Renal pelvis (tissue), 12 donors: Measurements from ENCODE around the gene UBE2F. TPM values are rescaled to one million over a fixed set of nuclear protein-coding genes. Genes with fewer than 3 reads are reported as not detected.

Experiments
- DNase-seq: peaks from one replicate; pipeline ENCODE4 v3.0.0-alpha.2; 2013
- long read RNA-seq, 16 experiments: transcript quantifications; one replicate each; lab custom pipeline, GENCODE V29; 2026
- polyA plus RNA-seq, 3 donors: library from polyadenylated mRNA; unstranded; fragments of 120-200 nt; gene quantifications; one replicate each; pipeline ENCODE4 v1.2.1, GENCODE V29; 2013; ENCODE audit not compliant: insufficient read length in 3 of 3

UBE2F gene
- polyA plus RNA-seq, result 10 to 100 TPM; 40.5 to 43.6 (median 42.1) TPM
- long read RNA-seq, donor 1, transcript UBE2F-201 (10 exons, 2,009 nt), result major isoform, 7 of 10 reads
- long read RNA-seq, donor 1, partial matches to known transcripts, result 0 of 10 reads
- long read RNA-seq, donor 1, other reads (novel, unspliced or antisense), result 0 of 10 reads
- long read RNA-seq, donor 2, transcript UBE2F-201 (10 exons, 2,009 nt), result major isoform, 14 of 17 reads
- long read RNA-seq, donor 2, partial matches to known transcripts, result 0 of 17 reads
- long read RNA-seq, donor 2, other reads (novel, unspliced or antisense), result 0 of 17 reads
- long read RNA-seq, donor 3, transcript UBE2F-201 (10 exons, 2,009 nt), result major isoform, 14 of 22 reads
- long read RNA-seq, donor 3, partial matches to known transcripts, result 0 of 22 reads
- long read RNA-seq, donor 3, other reads (novel, unspliced or antisense), result 0 of 22 reads
- long read RNA-seq, donor 4, transcript UBE2F-201 (10 exons, 2,009 nt), result major isoform, 14 of 16 reads
- long read RNA-seq, donor 4, partial matches to known transcripts, result 0 of 16 reads
- long read RNA-seq, donor 4, other reads (novel, unspliced or antisense), result 0 of 16 reads
- long read RNA-seq, donor 5, transcript UBE2F-201 (10 exons, 2,009 nt), result major isoform, 18 of 24 reads
- long read RNA-seq, donor 5, partial matches to known transcripts, result 5 of 24 reads
- long read RNA-seq, donor 5, other reads (novel, unspliced or antisense), result 0 of 24 reads
- long read RNA-seq, donor 6, transcript UBE2F-201 (10 exons, 2,009 nt), result major isoform, 6 of 8 reads
- long read RNA-seq, donor 6, partial matches to known transcripts, result 0 of 8 reads
- long read RNA-seq, donor 6, other reads (novel, unspliced or antisense), result 0 of 8 reads
- long read RNA-seq, donor 7, transcript UBE2F-201 (10 exons, 2,009 nt), result major isoform, 18 of 29 reads
- long read RNA-seq, donor 7, partial matches to known transcripts, result 5 of 29 reads
- long read RNA-seq, donor 7, other reads (novel, unspliced or antisense), result 0 of 29 reads
- long read RNA-seq, donor 8, partial matches to known transcripts, result 0 of 4 reads
- long read RNA-seq, donor 8, other reads (novel, unspliced or antisense), result 0 of 4 reads
- long read RNA-seq, donor 9, transcript UBE2F-201 (10 exons, 2,009 nt), result major isoform, 13 of 17 reads
- long read RNA-seq, donor 9, partial matches to known transcripts, result 0 of 17 reads
- long read RNA-seq, donor 9, other reads (novel, unspliced or antisense), result 0 of 17 reads
- long read RNA-seq, donor 10, transcript UBE2F-201 (10 exons, 2,009 nt), result major isoform, 7 of 14 reads
- long read RNA-seq, donor 10, partial matches to known transcripts, result 5 of 14 reads
- long read RNA-seq, donor 10, other reads (novel, unspliced or antisense), result 0 of 14 reads
- long read RNA-seq, donor 11, transcript UBE2F-201 (10 exons, 2,009 nt), result major isoform, 10 of 12 reads
- long read RNA-seq, donor 11, partial matches to known transcripts, result 0 of 12 reads
- long read RNA-seq, donor 11, other reads (novel, unspliced or antisense), result 0 of 12 reads
- long read RNA-seq, donor 12, transcript UBE2F-201 (10 exons, 2,009 nt), result major isoform, 11 of 17 reads
- long read RNA-seq, donor 12, partial matches to known transcripts, result 5 of 17 reads
- long read RNA-seq, donor 12, other reads (novel, unspliced or antisense), result 0 of 17 reads
- long read RNA-seq, donor 13, transcript UBE2F-201 (10 exons, 2,009 nt), result major isoform, 8 of 9 reads
- long read RNA-seq, donor 13, partial matches to known transcripts, result 0 of 9 reads
- long read RNA-seq, donor 13, other reads (novel, unspliced or antisense), result 0 of 9 reads
- long read RNA-seq, donor 14, result 0 reads
- long read RNA-seq, donor 15, transcript UBE2F-201 (10 exons, 2,009 nt), result major isoform, 11 of 22 reads
- long read RNA-seq, donor 15, partial matches to known transcripts, result 6 of 22 reads
- long read RNA-seq, donor 15, other reads (novel, unspliced or antisense), result 0 of 22 reads
- long read RNA-seq, donor 16, transcript UBE2F-201 (10 exons, 2,009 nt), result major isoform, 22 of 38 reads
- long read RNA-seq, donor 16, transcript UBE2F-215 (9 exons, 1,242 nt), result minor isoform, 5 of 38 reads
- long read RNA-seq, donor 16, partial matches to known transcripts, result 6 of 38 reads
- long read RNA-seq, donor 16, other reads (novel, unspliced or antisense), result 0 of 38 reads

GRCh38 chr2:237966565-237967462, at the start of gene UBE2F:
TSS of gene UBE2F (plus strand) at chr2:237967014. CDS start at chr2:237973108, 6,094 bp downstream.
- DNase-seq, result peak; percentile 97

GRCh38 chr2:237917696-237918374, 49.0 kb upstream of the UBE2F start:
- DNase-seq, result no peak

GRCh38 chr2:237919593-237919992, 47.2 kb upstream of the UBE2F start:
- no peak for DNase-seq

- no peak for DNase-seq
Observed at GRCh38 chr2:237920673-237921072, 46.1 kb upstream of the UBE2F start.

GRCh38 chr2:237921967-237922492, 44.8 kb upstream of the UBE2F start:
- DNase-seq, result no peak

- no peak for DNase-seq
Observed at GRCh38 chr2:237922641-237923361, 44.0 kb upstream of the UBE2F start.

- DNase-seq, result peak; percentile 56
Observed at GRCh38 chr2:237923481-237924163, 43.2 kb upstream of the UBE2F start.

- DNase-seq, result no peak
Observed at GRCh38 chr2:237924164-237924534, 42.7 kb upstream of the UBE2F start.

- DNase-seq, result no peak
Observed at GRCh38 chr2:237927135-237927534, 39.7 kb upstream of the UBE2F start.

GRCh38 chr2:237927986-237928385, 38.8 kb upstream of the UBE2F start:
- no peak for DNase-seq

- DNase-seq, result no peak
Observed at GRCh38 chr2:237929979-237930378, 36.8 kb upstream of the UBE2F start.

- DNase-seq, result peak; percentile 50
Observed at GRCh38 chr2:237931205-237931721, 35.6 kb upstream of the UBE2F start.

GRCh38 chr2:237932731-237933131, 34.1 kb upstream of the UBE2F start:
- DNase-seq, result no peak

- DNase-seq, result no peak
Observed at GRCh38 chr2:237934186-237934585, 32.6 kb upstream of the UBE2F start.

- DNase-seq, result no peak
Observed at GRCh38 chr2:237935740-237936452, 30.9 kb upstream of the UBE2F start.

- no peak for DNase-seq
Observed at GRCh38 chr2:237939251-237939650, 27.6 kb upstream of the UBE2F start.
